WTC11 (cell line): ENCODE data around the gene IFT122. TPM values are rescaled to one million over a fixed set of nuclear protein-coding genes. Genes with fewer than 3 reads are reported as not detected.

Experiments
- ATAC-seq: fragments of 200-7000 bp; cut with Tn5 transposase; 2 replicates; pipeline ENCODE4 v1.10.0; 2021; ENCODE audit warnings: mild to moderate bottlenecking, moderate library complexity
- CTCF ChIA-PET: fragments of 300-600 bp; sonication (Branson Sonifier 250); formaldehyde crosslinking; loops from one replicate; lab custom pipeline; 2021; ENCODE audit warnings: antibody characterized with exemption; lab: Charles Lee
- POLR2A ChIA-PET: fragments of 350-600 bp; sonication (Branson Sonifier 250); formaldehyde crosslinking; loops from one replicate; lab custom pipeline; 2021; ENCODE audit warnings: antibody characterized with exemption; lab: Charles Lee
- DNase-seq: peaks from one replicate; pipeline ENCODE4 v3.0.0; 2021; ENCODE audit warnings: low spot score
- H3K27ac Mint-ChIP-seq: 2 replicates; pipeline ENCODE4 v1.8.0; 2021; ENCODE audit warnings: mixed read lengths
- H3K27me3 Mint-ChIP-seq: 2 replicates; pipeline ENCODE4 v1.8.0; 2021; ENCODE audit warnings: low read depth, mild to moderate bottlenecking, moderate library complexity, mixed read lengths
- H3K36me3 Mint-ChIP-seq: 2 replicates; pipeline ENCODE4 v1.8.0; 2021; ENCODE audit warnings: mixed read lengths
- H3K4me1 Mint-ChIP-seq: 2 replicates; pipeline ENCODE4 v1.8.0; 2022; ENCODE audit warnings: mixed read lengths
- H3K4me3 Mint-ChIP-seq: 2 replicates; pipeline ENCODE4 v1.8.0; 2021; ENCODE audit warnings: mild to moderate bottlenecking, moderate library complexity, mixed read lengths
- H3K9me3 Mint-ChIP-seq: 2 replicates; pipeline ENCODE4 v1.8.0; 2021; ENCODE audit warnings: mixed read lengths
- ATF6 ChIP-seq: sonication (generic); formaldehyde crosslinking; IDR thresholded peaks from 2 replicates; pipeline ENCODE4 v1.8.1; 2023; ENCODE audit warnings: mild to moderate bottlenecking, missing genetic modification reagents
- CREB1 ChIP-seq: sonication (generic); formaldehyde crosslinking; IDR thresholded peaks from 2 replicates; pipeline ENCODE4 v1.8.0; 2023; ENCODE audit warnings: mild to moderate bottlenecking, missing genetic modification reagents
- CREM ChIP-seq: sonication (generic); formaldehyde crosslinking; IDR thresholded peaks from 2 replicates; pipeline ENCODE4 v1.8.1; 2022; ENCODE audit warnings: mild to moderate bottlenecking, missing genetic modification reagents, moderate library complexity
- EMX1 ChIP-seq: fragments of 250-450 bp; sonication (Bioruptor Pico); IDR thresholded peaks from 2 replicates; pipeline ENCODE4 v1.8.0; 2021; ENCODE audit warnings: mild to moderate bottlenecking
- FOXK1 ChIP-seq: sonication (generic); formaldehyde crosslinking; IDR thresholded peaks from 2 replicates; pipeline ENCODE4 v1.8.0; 2022; ENCODE audit warnings: mild to moderate bottlenecking, moderate library complexity, missing genetic modification reagents
- GTF2I ChIP-seq: fragments of 250-450 bp; sonication (Bioruptor Pico); conservative IDR thresholded peaks from 2 replicates; pipeline ENCODE4 v1.4.0; 2021; ENCODE audit warnings: mild to moderate bottlenecking
- MXD4 ChIP-seq: fragments of 250-450 bp; sonication (Bioruptor Pico); IDR thresholded peaks from 2 replicates; pipeline ENCODE4 v1.8.0; 2021; ENCODE audit warnings: mild to moderate bottlenecking, moderate library complexity, borderline replicate concordance
- MYBL2 ChIP-seq: sonication (generic); formaldehyde crosslinking; IDR thresholded peaks from 2 replicates; pipeline ENCODE4 v1.8.1; 2023; ENCODE audit warnings: mild to moderate bottlenecking, moderate library complexity, missing genetic modification reagents
- NFATC4 ChIP-seq: fragments of 250-450 bp; sonication (Bioruptor Pico); IDR thresholded peaks from 2 replicates; pipeline ENCODE4 v1.9.0; 2021; ENCODE audit warnings: mild to moderate bottlenecking
- NFE2L1 ChIP-seq: sonication (generic); formaldehyde crosslinking; IDR thresholded peaks from 2 replicates; pipeline ENCODE4 v1.8.1; 2023; ENCODE audit warnings: missing genetic modification reagents
- PRDM15 ChIP-seq: sonication (generic); formaldehyde crosslinking; IDR thresholded peaks from 2 replicates; pipeline ENCODE4 v1.8.0; 2022; ENCODE audit warnings: missing genetic modification reagents
- SOX15 ChIP-seq: fragments of 250-450 bp; sonication (Bioruptor Pico); IDR thresholded peaks from 2 replicates; pipeline ENCODE4 v1.9.0; 2021; ENCODE audit warnings: mild to moderate bottlenecking
- TCF7 ChIP-seq: sonication (generic); formaldehyde crosslinking; IDR thresholded peaks from 2 replicates; pipeline ENCODE4 v1.8.0; 2022; ENCODE audit warnings: mild to moderate bottlenecking, low read depth, missing genetic modification reagents, moderate library complexity
- ZBTB21 ChIP-seq: sonication (generic); formaldehyde crosslinking; IDR thresholded peaks from 2 replicates; pipeline ENCODE4 v1.8.1; 2023; ENCODE audit warnings: mild to moderate bottlenecking, missing genetic modification reagents, borderline replicate concordance
- ZNF121 ChIP-seq: sonication (generic); formaldehyde crosslinking; IDR thresholded peaks from 2 replicates; pipeline ENCODE4 v1.8.0; 2023; ENCODE audit warnings: missing genetic modification reagents
- ZNF263 ChIP-seq: sonication (generic); formaldehyde crosslinking; IDR thresholded peaks from 2 replicates; pipeline ENCODE4 v1.8.1; 2022; ENCODE audit warnings: low read depth, mild to moderate bottlenecking, moderate library complexity, missing genetic modification reagents
- ZNF416 ChIP-seq: fragments of 250-450 bp; sonication (Bioruptor Pico); IDR thresholded peaks from 2 replicates; pipeline ENCODE4 v1.9.0; 2021; ENCODE audit warnings: mild to moderate bottlenecking, inconsistent platforms
- ZNF532 ChIP-seq: fragments of 250-450 bp; sonication (Bioruptor Pico); IDR thresholded peaks from 2 replicates; pipeline ENCODE4 v1.9.0; 2021; ENCODE audit warnings: mild to moderate bottlenecking, borderline replicate concordance
- total RNA-seq: library from RNA; stranded (reverse); gene quantifications from 3 replicates; pipeline ENCODE4 v1.2.3, GENCODE V29; 2021

IFT122 gene
- total RNA-seq, 1 experiment from 2014 or later = 22.8 TPM

- Mint-ChIP-seq H3K27me3 (no peaks in the 10 kb centered on the region), H3K4me1 (peaks cover 10% of the 10 kb centered on the region), H3K9me3 (no peaks in the 10 kb centered on the region), H3K27ac (no peak overlapping the region; the same call in 1 of the 2 replicates), H3K4me3 (no peak overlapping the region), H3K36me3 (no peaks in the 10 kb centered on the region)
- no peak for ATAC-seq
- DNase-seq = no peak
- ChIA-PET POLR2A (interaction anchor here (0.5 to 1.6 kb wide), 2 partner anchors 57 to 298 kb away, joined by 3 read pairs; no protein-coding TSS in a partner anchor), CTCF (no interaction called here)
- TF ChIP-seq ZBTB21 (CRISPR knock-in tag) (no peak), SOX15 (CRISPR knock-in tag) (no peak), GTF2I (CRISPR knock-in tag) (no peak), PRDM15 (CRISPR knock-in tag) (no peak), EMX1 (CRISPR knock-in tag) (no peak), MXD4 (CRISPR knock-in tag) (no peak), ZNF532 (no peak), ATF6 (CRISPR knock-in tag) (no peak), MYBL2 (CRISPR knock-in tag) (no peak), ZNF121 (CRISPR knock-in tag) (no peak), TCF7 (no peak)
Observed at GRCh38 chr3:129549006-129549800, 109.2 kb downstream of the IFT122 start.

- no peak overlapping the region for H3K4me3 Mint-ChIP-seq
- H3K9me3 Mint-ChIP-seq = no peaks in the 10 kb centered on the region
- H3K27ac Mint-ChIP-seq = no peak overlapping the region; the same call in 1 of the 2 replicates
- ChIA-PET CTCF (no interaction called here), POLR2A (interaction anchor here (1.6 kb wide), 1 partner anchor 56 kb away, joined by 3 read pairs; no protein-coding TSS in a partner anchor)
- H3K36me3 Mint-ChIP-seq = no peaks in the 10 kb centered on the region
- no peak for TF ChIP-seq NFATC4 (CRISPR knock-in tag)
- TF ChIP-seq CREB1 (CRISPR knock-in tag) = no peak
- TF ChIP-seq FOXK1 (CRISPR knock-in tag) = no peak
- no peak for TF ChIP-seq CREM
- TF ChIP-seq ZNF263 (CRISPR knock-in tag) = no peak
- TF ChIP-seq SOX15 (CRISPR knock-in tag) = no peak
- TF ChIP-seq ZNF416 (CRISPR knock-in tag) = no peak
- no peak for TF ChIP-seq NFE2L1 (CRISPR knock-in tag)
- peaks cover 16% of the 10 kb centered on the region for H3K4me1 Mint-ChIP-seq
- no peaks in the 10 kb centered on the region for H3K27me3 Mint-ChIP-seq
- ATAC-seq (no peak), DNase-seq (no peak)
Observed at GRCh38 chr3:129549805-129550204, 109.8 kb downstream of the IFT122 start.
